GM19438 (cell line): ENCODE results near the gene CEP72.
"Not testable (repeated sequence)": the region's sequence is repeated elsewhere in the genome, so short reads cannot be mapped to it uniquely, and the experiment has no call there.

Experiments used
- ATAC-seq: cut with Tn5 transposase; IDR thresholded peaks from one replicate; pipeline ENCODE4 v1.9.1; 2021; ENCODE audit warnings: low read depth; ENCODE audit not compliant: unreplicated experiment

Gene CEP72

GRCh38 chr5:679166-679895 is 67.2 kb downstream of the CEP72 start:
- not testable (repeated sequence) for ATAC-seq

GRCh38 chr5:680118-680795 is 68.1 kb downstream of the CEP72 start:
- ATAC-seq, result not testable (repeated sequence)

GRCh38 chr5:680836-681235 is 68.7 kb downstream of the CEP72 start:
- not testable (repeated sequence) for ATAC-seq

- not testable (repeated sequence) for ATAC-seq
These were observed 69.4 kb downstream of the CEP72 start for GRCh38 chr5:681317-682191.

- ATAC-seq, result not testable (repeated sequence)
These were observed 70.1 kb downstream of the CEP72 start for GRCh38 chr5:682216-682615.

GRCh38 chr5:682651-683358 is 70.7 kb downstream of the CEP72 start:
- ATAC-seq, result not testable (repeated sequence)

GRCh38 chr5:683551-684481 is 71.7 kb downstream of the CEP72 start:
- no peak for ATAC-seq

GRCh38 chr5:684751-685216 is 72.6 kb downstream of the CEP72 start:
- no peak for ATAC-seq

GRCh38 chr5:685262-686171 is 73.4 kb downstream of the CEP72 start:
- ATAC-seq, result no peak

- ATAC-seq, result not testable (repeated sequence)
These were observed 74.0 kb downstream of the CEP72 start for GRCh38 chr5:686172-686523.

- not testable (repeated sequence) for ATAC-seq
These were observed 74.8 kb downstream of the CEP72 start for GRCh38 chr5:686936-687335.

GRCh38 chr5:688348-689010 is 76.3 kb downstream of the CEP72 start:
- not testable (repeated sequence) for ATAC-seq

GRCh38 chr5:690293-690692 is 78.2 kb downstream of the CEP72 start:
- not testable (repeated sequence) for ATAC-seq

GRCh38 chr5:691049-691448 is 78.9 kb downstream of the CEP72 start:
- ATAC-seq, result not testable (repeated sequence)

- ATAC-seq, result no peak
These were observed 79.8 kb downstream of the CEP72 start for GRCh38 chr5:691817-692528.

GRCh38 chr5:692529-693041 is 80.4 kb downstream of the CEP72 start:
- ATAC-seq, result peak; percentile 9
